GM12801 (cell line): ENCODE results near the gene LHFPL3.

Experiments used
- CTCF ChIP-seq: IDR thresholded peaks from one replicate; pipeline ENCODE4 v1.5.1; 2011; ENCODE audit warnings: control low read depth; ENCODE audit not compliant: insufficient read length; ENCODE audit errors: extremely low read depth

Gene LHFPL3

GRCh38 chr7:104486931-104487330 is 158.5 kb downstream of the LHFPL3 start:
- TF ChIP-seq CTCF = no peak

GRCh38 chr7:104487642-104488041 is 159.2 kb downstream of the LHFPL3 start:
- TF ChIP-seq CTCF = no peak

GRCh38 chr7:104497379-104497967 is 169.1 kb downstream of the LHFPL3 start:
- TF ChIP-seq CTCF = no peak

GRCh38 chr7:104499975-104500374 is 171.6 kb downstream of the LHFPL3 start:
- TF ChIP-seq CTCF = no peak

GRCh38 chr7:104509874-104510273 is 181.5 kb downstream of the LHFPL3 start:
- TF ChIP-seq CTCF = no peak

GRCh38 chr7:104524853-104525252 is 196.4 kb downstream of the LHFPL3 start:
- TF ChIP-seq CTCF = no peak

- no peak for TF ChIP-seq CTCF
Observed at GRCh38 chr7:104528142-104528541, 199.7 kb downstream of the LHFPL3 start.
